B cell (primary cell): ENCODE measurements around the gene ZNRF2. TPM values are rescaled to one million over a fixed set of nuclear protein-coding genes. Genes with fewer than 3 reads are reported as not detected.

Source experiments
- ATAC-seq: fragments of 200-7000 bp; cut with Tn5 transposase; one replicate; pipeline ENCODE4 v1.10.0; 2021; ENCODE audit warnings: low read depth, mild to moderate bottlenecking, moderate number of reproducible peaks, moderate library complexity
- CTCF ChIA-PET: fragments of 350-600 bp; sonication (Branson Sonifier 250); formaldehyde crosslinking; loops from one replicate; lab custom pipeline; 2021; ENCODE audit warnings: antibody characterized with exemption, inconsistent platforms; lab: Charles Lee
- POLR2A ChIA-PET: fragments of 350-600 bp; sonication (Branson Sonifier 250); formaldehyde crosslinking; loops from one replicate; lab custom pipeline; 2021; ENCODE audit warnings: antibody characterized with exemption; lab: Charles Lee
- DNase-seq: peaks from one replicate; pipeline ENCODE4 v3.0.0; 2013
- H2AFZ ChIP-seq: 2 replicates; pipeline ENCODE4 v1.6.1; 2012; ENCODE audit warnings: mild to moderate bottlenecking, low read depth, low read length; ENCODE audit not compliant: insufficient read depth, poor library complexity, severe bottlenecking
- H3K27ac ChIP-seq, 2 donors: 1 replicate in 1 of 2; 2 replicates in 1 of 2; pipeline ENCODE4 v1.5.1; 2012 to 2013; ENCODE audit warnings: low read length in 2 of 2, mild to moderate bottlenecking in 2 of 2, moderate library complexity in 1 of 2
- H3K27me3 ChIP-seq, 4 experiments: fragments of 200-600 bp in 1 of 4; sonication (generic) in 1 of 4; replicated peaks in 1 of 4; 1 replicate in 2 of 4; 2 replicates in 2 of 4; pipeline versions ENCODE4 v1.6.1 to v1.7.0; 2013 to 2016; ENCODE audit warnings: low read length in 3 of 4, mild to moderate bottlenecking in 2 of 4, mixed read lengths in 1 of 4, moderate library complexity in 1 of 4; ENCODE audit not compliant: insufficient read depth in 4 of 4, control insufficient read depth in 3 of 4; ENCODE audit errors: control extremely low read depth in 1 of 4
- H3K36me3 ChIP-seq, 2 experiments: replicated peaks in 1 of 2; 1 replicate in 1 of 2; 2 replicates in 1 of 2; pipeline versions ENCODE4 v1.6.1 to v1.7.1; 2013; ENCODE audit warnings: low read length in 1 of 2; ENCODE audit not compliant: insufficient read depth in 2 of 2, control insufficient read depth in 1 of 2; ENCODE audit errors: control extremely low read depth in 1 of 2, extremely low read depth in 1 of 2
- H3K4me1 ChIP-seq, 2 donors: fragments of 200-600 bp in 1 of 2; sonication (generic) in 1 of 2; 1 replicate in 1 of 2; 2 replicates in 1 of 2; pipeline versions ENCODE4 v1.5.1 to v1.6.1; 2013 to 2017; ENCODE audit warnings: low read length in 2 of 2; ENCODE audit not compliant: control insufficient read depth in 2 of 2, insufficient read depth in 2 of 2
- H3K4me2 ChIP-seq: replicated peaks from 2 replicates; pipeline ENCODE3; 2012; ENCODE audit warnings: mild to moderate bottlenecking, low read depth, low read length; ENCODE audit not compliant: poor library complexity, severe bottlenecking
- H3K4me3 ChIP-seq, 5 experiments: fragments of 200-600 bp in 1 of 5; sonication (generic) in 1 of 5; 1 replicate in 3 of 5; 2 replicates in 2 of 5; pipeline versions ENCODE4 v1.5.1 to v1.7.0; 2011 to 2016; ENCODE audit warnings: low read length in 4 of 5, mild to moderate bottlenecking in 4 of 5, low read depth in 2 of 5, control low read depth in 1 of 5, moderate library complexity in 1 of 5; ENCODE audit not compliant: insufficient read depth in 1 of 5; ENCODE audit errors: control extremely low read depth in 1 of 5, extremely low read depth in 1 of 5
- H3K79me2 ChIP-seq: fragments of 200-600 bp; sonication (generic); one replicate; pipeline ENCODE4 v1.6.0; 2016; ENCODE audit warnings: low read length; ENCODE audit not compliant: control insufficient read depth, insufficient read depth
- H3K9ac ChIP-seq: fragments of 200-600 bp; sonication (generic); 2 replicates; pipeline ENCODE4 v1.6.1; 2017; ENCODE audit warnings: mild to moderate bottlenecking, low read length, moderate library complexity
- H3K9me3 ChIP-seq, 3 donors: one replicate each; pipeline versions ENCODE4 v1.6.1 to v1.7.1; 2013; ENCODE audit warnings: low read length in 2 of 3; ENCODE audit not compliant: control insufficient read depth in 2 of 3, insufficient read depth in 1 of 3; ENCODE audit errors: control extremely low read depth in 1 of 3
- H4K20me1 ChIP-seq: 2 replicates; pipeline ENCODE4 v1.6.0; 2012; ENCODE audit warnings: mild to moderate bottlenecking, low read length; ENCODE audit not compliant: insufficient read depth, control insufficient read depth, poor library complexity, severe bottlenecking
- H3K27ac Mint-ChIP-seq: one replicate; pipeline ENCODE4 v1.8.0; 2021; ENCODE audit warnings: mixed read lengths
- H3K27me3 Mint-ChIP-seq: one replicate; pipeline ENCODE4 v1.8.0; 2021; ENCODE audit warnings: mixed read lengths
- H3K4me1 Mint-ChIP-seq: one replicate; pipeline ENCODE4 v1.8.0; 2021; ENCODE audit warnings: mixed read lengths
- H3K4me3 Mint-ChIP-seq: one replicate; pipeline ENCODE4 v1.8.0; 2021; ENCODE audit warnings: mixed read lengths
- H3K9me3 Mint-ChIP-seq: one replicate; pipeline ENCODE4 v1.8.0; 2022; ENCODE audit warnings: mixed read lengths; ENCODE audit not compliant: insufficient read depth
- CTCF ChIP-seq: fragments of 200-600 bp; IDR thresholded peaks from one replicate; pipeline ENCODE4 v1.8.0; 2022; ENCODE audit warnings: antibody characterized with exemption, mild to moderate bottlenecking
- EZH2 ChIP-seq: IDR thresholded peaks from 2 replicates; pipeline ENCODE4 v1.6.1; 2012; ENCODE audit warnings: borderline replicate concordance, low read depth, mild to moderate bottlenecking, moderate library complexity, low read length; ENCODE audit not compliant: insufficient read depth, poor library complexity, severe bottlenecking
- WGBS: methylation state at CpG from one replicate; pipeline ENCODE4 v1.1.5; 2013; ENCODE audit warnings: missing lambda C conversion rate; ENCODE audit not compliant: insufficient coverage; 5-methylcytosine and 5-hydroxymethylcytosine counted together
- intact Hi-C: fragments of 100-400 bp; cut with micrococcal nuclease; formaldehyde crosslinking; loops from one replicate; pipeline ENCODE4 v1.10.0; 2022
- polyA plus RNA-seq: library from polyadenylated mRNA; depleted of rRNA; stranded (reverse); fragments of >200 nt; gene quantifications from 2 replicates; pipeline ENCODE4 v1.2.3, GENCODE V29; 2012
- total RNA-seq, 2 donors: library from RNA; stranded (reverse); fragments of 120-200 nt in 1 of 2; gene quantifications; 1 replicate in 1 of 2; 2 replicates in 1 of 2; pipeline versions ENCODE4 v1.2.3 to v1.2.4, GENCODE V29; 2013 to 2022

Gene ZNRF2
- total and polyA plus RNA-seq, 2 donors (not counting 1 experiment from before 2014, with no cell fraction given) = 6.4 to 32.0 TPM

GRCh38 chr7:30351724-30352123, 67.3 kb downstream of the ZNRF2 start:
- DNase-seq (no peak), ATAC-seq (no peak)
- peaks cover 42% of the 10 kb centered on the region for H3K4me1 Mint-ChIP-seq
- no peaks in the 10 kb centered on the region for H3K27me3 Mint-ChIP-seq
- Histone ChIP-seq H3K4me2 (no peak overlapping the region), H3K9ac (no peak overlapping the region), H3K4me1 (peaks cover 17 to 29% of the 10 kb centered on the region in 2 donors), H3K27ac (no peak overlapping the region), H3K9me3 (no peaks in the 10 kb centered on the region), H3K4me3 (no peak overlapping the region), H3K36me3 (no peaks in the 10 kb centered on the region), H3K27me3 (no peaks in the 10 kb centered on the region), H3K79me2 (peaks cover 80% of the 10 kb centered on the region), H2AFZ (no peak overlapping the region), H4K20me1 (peaks cover 32% of the 10 kb centered on the region)
- no peak overlapping the region for H3K4me3 Mint-ChIP-seq
- intact Hi-C loops = loop anchor here (2.0 to 10.0 kb wide), 2 partner anchors 53 to 187 kb away; no protein-coding TSS in a partner anchor
- no peaks in the 10 kb centered on the region for H3K9me3 Mint-ChIP-seq
- POLR2A ChIA-PET = no interaction called here
- no peak overlapping the region for H3K27ac Mint-ChIP-seq
- TF ChIP-seq CTCF = no peak
- TF ChIP-seq EZH2 = no peak
- CTCF ChIA-PET = interaction anchor here (0.7 to 7.0 kb wide), 7 partner anchors 21 to 286 kb away, joined by 3 to 89 read pairs (median 5); no protein-coding TSS in a partner anchor
- 40% methylated on average over 1 of the region's 2 CpGs for WGBS

GRCh38 chr7:30352169-30352568, 67.8 kb downstream of the ZNRF2 start:
- DNase-seq = no peak
- Histone ChIP-seq H3K27ac (no peak overlapping the region), H3K79me2 (peaks cover 80% of the 10 kb centered on the region), H3K9me3 (no peaks in the 10 kb centered on the region), H3K27me3 (no peaks in the 10 kb centered on the region), H3K9ac (no peak overlapping the region), H3K4me2 (no peak overlapping the region), H3K4me1 (peaks cover 16 to 27% of the 10 kb centered on the region in 2 donors), H3K4me3 (no peak overlapping the region), H4K20me1 (peaks cover 27% of the 10 kb centered on the region), H3K36me3 (peaks cover 0 to 4% of the 10 kb centered on the region in 2 experiments), H2AFZ (no peak overlapping the region)
- ChIA-PET POLR2A (no interaction called here), CTCF (interaction anchor here (0.6 to 7.0 kb wide), 10 partner anchors 10 to 290 kb away, joined by 3 to 89 read pairs (median 4); no protein-coding TSS in a partner anchor)
- TF ChIP-seq EZH2 = no peak
- peak; percentile 41 for TF ChIP-seq CTCF
- no peak overlapping the region for H3K27ac Mint-ChIP-seq
- no peaks in the 10 kb centered on the region for H3K9me3 Mint-ChIP-seq
- no CpG with 5 or more reads among the region's 5 CpGs for WGBS
- intact Hi-C loops = loop anchor here (2.0 to 10.0 kb wide), 2 partner anchors 53 to 187 kb away; no protein-coding TSS in a partner anchor
- H3K27me3 Mint-ChIP-seq = no peaks in the 10 kb centered on the region
- no peak overlapping the region for H3K4me3 Mint-ChIP-seq
- H3K4me1 Mint-ChIP-seq = peaks cover 38% of the 10 kb centered on the region
- no peak for ATAC-seq
